GF-D8 (cell line): ENCODE results near the gene PRPF6.
"Not testable (repeated sequence)": the region's sequence is repeated elsewhere in the genome, so short reads cannot be mapped to it uniquely, and the experiment has no call there.

ENCODE experiments used
- DNase-seq: peaks from one replicate; lab custom pipeline; 2025; lab: John Stamatoyannopoulos, UW

PRPF6 gene

GRCh38 chr20:64012385-64013154 lies 31.6 kb downstream of the PRPF6 start:
- DNase-seq: not testable (repeated sequence)

- no peak for DNase-seq
These were observed 34.7 kb downstream of the PRPF6 start for GRCh38 chr20:64015635-64016034.

- DNase-seq: no peak
These were observed 40.4 kb downstream of the PRPF6 start for GRCh38 chr20:64021124-64021975.

- no peak for DNase-seq
These were observed 41.9 kb downstream of the PRPF6 start for GRCh38 chr20:64022671-64023360.

DNA sequence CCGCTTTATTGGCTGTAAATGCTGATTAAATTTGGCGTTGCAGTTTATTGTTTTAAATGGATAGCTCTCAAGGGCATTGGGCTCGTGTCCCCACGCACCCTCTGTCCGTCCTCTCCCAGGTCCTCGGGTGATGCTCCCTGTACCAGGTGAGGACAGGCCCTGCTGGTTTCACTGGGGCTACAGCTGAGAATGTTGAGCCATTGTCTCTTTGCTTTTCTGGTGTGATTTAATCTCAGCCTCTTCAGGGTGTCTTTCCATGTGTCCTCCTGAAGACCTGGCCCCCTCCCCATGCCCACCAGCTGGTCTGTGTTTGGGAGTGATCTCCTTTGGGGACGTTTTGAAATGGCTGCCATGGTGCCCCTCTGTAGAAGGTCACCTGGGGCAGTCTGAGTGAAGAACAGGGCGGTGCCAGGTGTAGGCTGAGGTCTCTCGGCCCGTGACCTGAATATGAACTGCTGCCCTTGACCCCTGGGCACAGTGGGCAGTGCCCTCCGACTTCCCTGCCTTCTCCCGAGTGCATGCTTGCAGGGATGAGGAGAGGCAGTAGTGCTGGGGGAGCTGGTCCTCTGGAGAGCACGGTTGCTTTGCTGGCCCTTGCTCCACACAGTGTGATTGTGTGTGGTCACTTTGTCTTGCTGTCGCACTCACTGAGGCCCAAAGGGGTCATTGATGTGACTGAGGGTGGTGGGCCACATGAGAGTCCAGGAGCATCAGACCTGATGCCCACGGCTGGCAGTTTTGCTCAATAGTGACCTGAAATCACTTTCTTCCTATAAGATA lies 42.6 kb downstream of the PRPF6 start:
- DNase-seq: no peak

DNA sequence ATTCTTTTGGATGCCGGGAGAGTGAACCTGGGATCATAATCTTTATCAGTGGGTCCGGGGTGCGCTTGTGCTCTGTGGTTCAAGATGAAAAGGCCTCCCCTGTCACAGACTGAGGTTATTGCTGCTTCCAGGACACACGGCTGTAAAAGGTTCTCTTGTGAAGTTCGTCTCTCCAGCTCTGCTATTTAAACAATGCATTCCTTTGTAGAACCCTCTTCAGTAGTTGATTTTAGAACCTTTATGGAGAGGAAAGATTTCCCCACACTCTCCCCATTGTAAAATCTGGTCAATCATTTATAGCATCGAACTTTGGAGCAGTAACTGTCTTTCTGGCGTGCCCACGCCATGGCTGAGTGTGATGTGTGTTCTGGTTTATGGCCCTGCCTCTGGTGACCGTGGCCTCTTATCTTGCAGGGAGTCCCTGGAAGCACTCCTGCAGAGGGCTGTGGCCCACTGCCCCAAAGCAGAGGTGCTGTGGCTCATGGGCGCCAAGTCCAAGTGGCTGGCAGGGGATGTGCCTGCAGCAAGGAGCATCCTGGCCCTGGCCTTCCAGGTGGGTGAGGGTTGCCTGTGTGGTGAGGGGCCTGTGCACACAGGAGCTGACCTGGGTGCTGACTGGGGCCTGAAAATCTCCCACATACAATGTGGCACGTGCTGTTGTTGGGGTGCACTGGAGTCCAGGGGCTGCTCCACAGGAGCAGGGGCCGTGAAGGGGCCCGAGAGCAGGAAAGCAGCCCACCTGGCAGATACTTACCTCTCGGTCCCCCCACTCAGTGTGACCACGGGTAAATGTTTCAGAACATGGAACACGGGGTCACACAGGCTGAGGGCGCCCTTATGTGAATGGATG lies 43.4 kb downstream of the PRPF6 start:
- no peak for DNase-seq

DNA sequence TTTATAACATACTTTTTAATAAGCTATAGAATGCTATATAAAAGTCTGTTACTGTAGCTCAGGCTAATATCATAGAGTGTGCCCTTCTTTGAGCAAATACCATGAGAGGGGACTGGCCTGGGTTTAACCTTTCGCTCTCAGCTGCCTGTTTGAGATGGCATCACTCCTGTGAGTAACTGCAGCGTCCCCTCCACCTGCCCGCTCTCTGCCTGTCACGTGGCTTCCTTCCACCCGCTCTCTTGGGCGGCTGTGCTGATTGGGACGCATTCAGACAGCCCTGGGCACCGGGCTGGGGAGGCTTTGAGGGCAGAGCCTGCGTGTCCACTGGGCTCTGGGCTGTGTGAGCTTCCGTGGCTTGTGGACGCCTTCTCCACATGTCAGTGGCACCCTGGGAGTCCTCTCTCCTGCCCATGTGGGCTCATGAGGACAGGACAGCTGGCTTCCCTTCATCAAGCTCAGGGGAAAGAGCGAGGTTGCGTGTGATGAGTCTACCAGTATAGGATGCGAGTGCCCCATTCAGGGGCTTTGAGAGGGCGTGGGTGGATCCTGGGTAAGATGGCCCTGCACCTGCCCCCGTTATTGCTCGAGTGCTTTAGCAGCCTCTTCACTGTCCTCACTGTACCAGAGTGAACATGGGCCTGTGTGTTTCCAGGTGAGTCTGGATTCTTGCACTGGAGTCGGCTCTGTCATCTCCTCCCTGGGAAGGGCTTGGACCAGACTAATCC lies 44.3 kb downstream of the PRPF6 start:
- no peak for DNase-seq

DNA sequence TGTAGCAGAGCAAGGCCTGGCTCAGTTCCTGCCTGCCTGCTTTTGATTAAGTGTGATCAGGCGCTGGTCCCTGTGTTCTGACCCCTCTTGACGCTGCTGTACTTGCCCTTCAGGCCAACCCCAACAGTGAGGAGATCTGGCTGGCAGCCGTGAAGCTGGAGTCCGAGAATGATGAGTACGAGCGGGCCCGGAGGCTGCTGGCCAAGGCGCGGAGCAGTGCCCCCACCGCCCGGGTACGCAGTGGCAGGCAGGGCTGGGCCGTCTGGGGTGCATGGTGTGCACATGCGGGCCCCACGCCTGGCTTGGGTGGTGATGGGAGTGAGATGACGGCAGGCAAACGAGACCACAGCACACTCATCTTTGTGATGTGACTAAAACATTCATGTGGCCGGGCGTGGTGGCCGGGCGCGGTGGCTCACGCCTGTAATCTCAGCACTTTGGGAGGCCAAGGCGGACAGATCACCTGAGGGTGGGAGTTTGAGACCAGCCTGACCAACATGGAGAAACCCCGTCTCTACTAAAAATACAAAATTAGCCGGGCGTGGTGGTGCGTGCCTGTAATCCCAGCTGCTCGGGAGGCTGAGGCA lies 45.0 kb downstream of the PRPF6 start:
- no peak for DNase-seq

DNA sequence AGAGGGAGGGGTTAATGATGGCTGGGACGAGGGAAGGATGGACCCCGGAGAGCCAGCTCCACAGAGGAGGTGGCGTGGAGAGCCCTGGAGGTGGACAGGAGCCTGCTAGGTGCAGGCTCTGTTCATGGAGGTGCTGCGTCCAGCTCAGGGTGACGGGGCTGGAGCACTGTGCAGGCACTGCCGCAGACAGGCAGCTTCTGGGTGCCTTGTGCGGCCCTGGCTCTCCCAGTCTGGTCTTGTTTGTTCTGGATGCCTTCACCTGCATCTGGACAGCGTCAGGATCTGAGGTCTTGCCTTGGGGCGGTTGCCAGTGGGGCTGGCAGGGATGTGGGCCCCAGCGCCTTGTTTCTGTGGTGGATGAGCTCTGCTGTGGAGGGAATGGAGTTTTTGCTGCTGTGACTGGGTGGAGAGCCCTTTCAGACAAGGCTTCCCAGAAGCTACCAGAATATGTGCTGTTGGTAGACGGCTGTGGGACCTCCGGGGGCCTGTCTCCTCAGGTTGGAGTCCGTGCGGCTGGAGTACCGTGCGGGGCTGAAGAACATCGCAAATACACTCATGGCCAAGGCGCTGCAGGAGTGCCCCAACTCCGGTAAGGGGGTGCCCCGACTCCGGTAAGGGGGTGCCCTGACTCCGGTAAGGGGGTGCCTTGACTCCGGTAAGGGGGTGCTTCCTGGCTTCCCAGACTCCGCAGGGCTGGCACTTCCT lies 47.2 kb downstream of the PRPF6 start:
- DNase-seq: no peak

DNA sequence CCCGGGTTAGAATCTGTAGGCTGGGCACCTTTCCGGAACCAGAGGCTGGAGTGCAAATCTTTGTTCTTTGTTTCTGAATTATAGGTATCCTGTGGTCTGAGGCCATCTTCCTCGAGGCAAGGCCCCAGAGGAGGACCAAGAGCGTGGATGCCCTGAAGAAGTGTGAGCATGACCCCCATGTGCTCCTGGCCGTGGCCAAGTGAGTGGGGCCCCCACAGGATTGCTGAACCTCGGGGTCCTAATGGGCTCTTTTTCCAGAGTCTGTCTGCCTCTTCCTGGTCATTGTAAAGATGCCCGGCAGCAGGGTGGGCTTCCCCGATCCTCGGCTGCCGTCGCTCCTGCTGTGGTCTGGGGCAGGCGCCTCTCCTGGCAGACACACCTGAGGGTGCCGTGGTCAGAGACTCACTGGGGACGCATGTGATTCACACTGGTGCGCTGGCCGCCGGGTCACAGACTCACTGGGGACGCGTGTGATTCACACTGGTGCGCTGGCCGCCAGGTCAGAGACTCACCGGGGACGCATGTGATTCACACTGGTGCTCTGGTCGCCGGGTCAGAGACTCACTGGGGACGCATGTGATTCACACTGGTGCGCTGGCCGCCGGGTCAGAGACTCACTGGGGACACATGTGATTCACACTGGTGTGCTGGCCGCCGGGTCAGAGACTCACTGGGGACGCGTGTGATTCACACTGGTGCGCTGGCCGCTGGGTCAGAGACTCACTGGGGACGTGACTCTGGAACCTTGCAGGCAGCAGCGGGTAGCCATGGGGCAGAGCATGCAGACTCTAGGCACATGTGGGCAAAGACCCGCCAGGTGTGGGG lies 48.6 kb downstream of the PRPF6 start:
- no peak for DNase-seq

GRCh38 chr20:64030371-64031134 lies 49.6 kb downstream of the PRPF6 start:
- DNase-seq: no peak

DNA sequence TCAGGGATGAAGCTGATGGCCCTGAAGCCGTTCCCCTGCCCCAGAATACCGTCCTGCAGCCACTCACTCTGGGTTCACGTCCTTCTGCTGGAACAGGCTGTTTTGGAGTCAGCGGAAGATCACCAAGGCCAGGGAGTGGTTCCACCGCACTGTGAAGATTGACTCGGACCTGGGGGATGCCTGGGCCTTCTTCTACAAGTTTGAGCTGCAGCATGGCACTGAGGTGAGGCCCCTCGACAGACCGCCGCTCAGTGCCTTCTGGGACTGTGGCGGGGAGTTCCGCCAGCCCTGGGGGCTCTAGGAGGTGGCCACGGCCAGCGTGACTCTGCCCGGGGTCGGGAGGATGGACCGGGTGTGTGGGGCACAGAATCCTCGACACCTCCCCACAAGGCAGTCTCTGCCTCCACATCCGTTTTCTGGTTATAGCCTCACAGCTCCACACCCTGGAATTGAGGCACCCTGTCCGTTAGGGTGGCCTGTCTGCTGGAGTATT lies 50.9 kb downstream of the PRPF6 start:
- no peak for DNase-seq

DNA sequence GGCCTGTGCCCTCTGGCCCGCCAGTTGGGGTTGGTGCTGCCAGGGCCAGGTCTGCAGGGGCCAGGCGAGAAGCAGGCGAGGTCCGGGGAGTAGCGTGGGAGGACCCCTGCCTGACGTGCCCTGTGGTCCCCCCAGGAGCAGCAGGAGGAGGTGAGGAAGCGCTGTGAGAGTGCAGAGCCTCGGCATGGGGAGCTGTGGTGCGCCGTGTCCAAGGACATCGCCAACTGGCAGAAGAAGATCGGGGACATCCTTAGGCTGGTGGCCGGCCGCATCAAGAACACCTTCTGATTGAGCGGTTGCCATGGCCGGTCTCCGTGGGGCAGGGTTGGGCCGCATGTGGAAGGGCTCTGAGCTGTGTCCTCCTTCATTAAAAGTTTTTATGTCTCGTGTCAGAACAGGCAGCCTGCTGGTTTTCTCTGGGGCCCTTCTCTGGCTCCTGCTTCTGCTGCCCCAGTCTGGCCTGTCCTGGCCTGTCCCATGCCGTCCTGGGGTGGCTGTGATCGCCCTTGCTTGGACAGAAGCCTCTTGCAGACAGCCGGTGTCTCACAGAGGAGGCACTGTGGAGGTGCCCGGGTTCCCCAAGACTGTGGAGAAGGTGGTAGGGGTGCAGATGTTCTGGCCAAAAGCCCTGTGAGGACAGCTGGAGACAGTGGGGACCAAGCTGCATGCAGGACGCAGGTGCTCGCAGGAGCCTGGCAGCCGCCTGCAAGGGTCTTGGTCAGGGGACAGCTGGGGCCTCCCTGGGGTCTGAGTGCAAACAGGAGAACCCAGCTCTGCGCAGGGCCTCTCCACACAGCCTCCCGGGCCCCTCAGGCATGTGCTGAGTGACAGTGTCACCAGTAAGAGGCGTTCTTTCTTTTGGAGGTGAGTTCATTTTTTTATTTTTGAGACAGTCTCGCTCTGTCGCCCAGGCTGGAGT lies 52.0 kb downstream of the PRPF6 start:
- no peak for DNase-seq

DNA sequence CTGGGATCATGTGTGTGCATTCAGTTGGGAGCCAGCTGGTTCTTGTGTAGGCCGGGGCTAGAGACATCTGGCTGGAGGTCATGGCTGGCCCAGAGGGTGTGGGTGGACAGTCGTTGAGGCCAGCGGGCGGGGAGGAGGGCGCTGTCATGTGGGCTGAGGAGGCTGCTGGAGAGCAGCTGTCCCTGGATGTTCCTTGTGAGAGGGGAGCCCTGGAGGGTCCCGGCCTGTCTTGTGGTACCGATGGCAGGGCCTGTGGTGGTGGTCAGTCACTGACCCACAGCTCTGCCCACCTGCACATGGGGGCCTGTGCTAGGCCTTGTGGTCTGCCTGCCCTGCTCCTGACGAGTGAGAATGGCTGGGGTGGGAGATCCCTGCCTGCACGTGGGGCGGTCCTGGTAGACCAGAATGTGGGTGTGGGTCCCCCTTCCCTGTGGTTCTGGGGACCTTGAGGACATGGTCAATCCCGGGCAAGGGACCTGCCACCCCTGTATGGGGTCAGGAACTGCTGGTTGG lies 53.1 kb downstream of the PRPF6 start:
- no peak for DNase-seq

DNA sequence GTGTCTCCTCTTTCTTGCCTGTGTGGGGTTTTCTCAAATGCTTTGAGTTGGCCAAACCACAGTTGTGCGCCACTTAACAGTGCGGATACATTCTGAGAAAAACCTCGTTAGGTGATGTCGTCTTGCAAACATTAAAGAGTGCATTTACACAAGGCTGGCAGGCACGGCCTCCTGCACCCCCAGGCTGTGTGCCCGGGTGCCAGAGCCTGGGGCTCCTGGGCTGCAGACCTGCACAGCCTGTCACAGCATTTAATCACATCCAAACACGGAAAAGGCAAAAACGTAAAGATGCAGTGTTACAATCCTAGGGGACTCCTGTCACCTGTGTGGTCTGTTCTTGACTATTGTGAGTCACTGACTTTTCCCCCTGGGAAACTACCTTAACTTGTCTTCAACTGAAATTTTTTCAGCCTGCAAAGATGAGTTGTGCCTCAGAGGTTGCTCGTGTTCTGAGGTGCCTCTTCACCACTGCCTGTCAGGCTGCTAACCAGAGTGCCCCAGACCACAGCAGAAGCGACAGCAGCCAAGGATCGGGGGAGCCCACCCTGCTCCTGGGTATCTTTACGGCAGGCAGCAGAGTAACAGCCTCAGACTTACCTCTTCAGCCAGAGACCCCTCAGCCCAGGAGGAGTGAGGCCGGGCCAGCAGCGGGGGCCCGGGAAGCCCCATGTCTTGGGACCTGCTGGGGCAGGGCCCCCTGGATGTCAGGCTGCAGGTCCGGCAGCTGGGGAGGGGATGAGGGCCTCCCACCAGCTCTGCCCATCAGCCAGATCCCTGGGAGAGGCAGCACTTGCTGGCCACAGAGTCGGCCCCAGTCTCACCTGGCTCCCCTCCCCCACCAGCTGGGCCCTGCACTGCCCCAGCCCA lies 54.4 kb downstream of the PRPF6 start:
- no peak for DNase-seq
